Neural progenitor cell (in vitro differentiated cells): Measurements from ENCODE around the gene ARHGAP24. TPM values are rescaled to one million over a fixed set of nuclear protein-coding genes. Genes with fewer than 3 reads are reported as not detected.

Experiments
- DNase-seq: peaks from one replicate; pipeline ENCODE4 v3.0.0-alpha.2; 2016; ENCODE audit warnings: low spot score
- H2AFZ ChIP-seq: fragments of 200-600 bp; sonication (generic); replicated peaks from 2 replicates; pipeline ENCODE4 v1.6.1; 2016; ENCODE audit warnings: antibody characterized with exemption
- H3F3A ChIP-seq: fragments of 200-600 bp; sonication (generic); 2 replicates; pipeline ENCODE4 v1.6.1; 2016; ENCODE audit warnings: antibody characterized with exemption, low read depth
- H3K27ac ChIP-seq: fragments of 200-600 bp; sonication (generic); 2 replicates; pipeline ENCODE4 v1.5.1; 2016; ENCODE audit warnings: mild to moderate bottlenecking
- H3K27me3 ChIP-seq: fragments of 200-600 bp; sonication (generic); 2 replicates; pipeline ENCODE4 v1.6.1; 2016; ENCODE audit warnings: mild to moderate bottlenecking, moderate library complexity
- H3K36me3 ChIP-seq: fragments of 200-600 bp; sonication (generic); 2 replicates; pipeline ENCODE4 v1.5.1; 2016
- H3K4me1 ChIP-seq: fragments of 200-600 bp; sonication (generic); 2 replicates; pipeline ENCODE4 v1.6.1; 2016; ENCODE audit warnings: mixed run types
- H3K4me2 ChIP-seq: fragments of 200-600 bp; sonication (generic); 2 replicates; pipeline ENCODE4 v1.6.1; 2016
- H3K4me3 ChIP-seq: fragments of 200-600 bp; sonication (generic); 2 replicates; pipeline ENCODE4 v1.5.1; 2016
- H3K79me2 ChIP-seq: fragments of 200-600 bp; sonication (generic); 2 replicates; pipeline ENCODE4 v1.6.1; 2016; ENCODE audit warnings: low read depth
- H3K9ac ChIP-seq: fragments of 200-600 bp; sonication (generic); 2 replicates; pipeline ENCODE4 v1.6.1; 2016
- H3K9me3 ChIP-seq: fragments of 200-600 bp; sonication (generic); 2 replicates; pipeline ENCODE4 v1.5.1; 2016; ENCODE audit warnings: low read depth
- H4K20me1 ChIP-seq: fragments of 200-600 bp; sonication (generic); 2 replicates; pipeline ENCODE4 v1.6.1; 2016; ENCODE audit warnings: low read depth
- H3K27ac Mint-ChIP-seq: 3 replicates; pipeline ENCODE4 v1.8.0; 2021; ENCODE audit warnings: mixed read lengths
- H3K27me3 Mint-ChIP-seq: 2 replicates; pipeline ENCODE4 v1.8.0; 2022; ENCODE audit warnings: low read depth, mild to moderate bottlenecking, inconsistent platforms, moderate library complexity, mixed read lengths; ENCODE audit not compliant: insufficient read depth
- H3K36me3 Mint-ChIP-seq: 3 replicates; pipeline ENCODE4 v1.8.0; 2021; ENCODE audit warnings: mixed read lengths
- H3K4me1 Mint-ChIP-seq: 3 replicates; pipeline ENCODE4 v1.8.0; 2021; ENCODE audit warnings: mixed read lengths
- H3K4me3 Mint-ChIP-seq: 3 replicates; pipeline ENCODE4 v1.8.0; 2021; ENCODE audit warnings: mild to moderate bottlenecking, moderate library complexity, mixed read lengths
- H3K9me3 Mint-ChIP-seq: 3 replicates; pipeline ENCODE4 v1.8.0; 2020; ENCODE audit warnings: mixed read lengths
- EZH2 ChIP-seq: fragments of 200-600 bp; sonication (generic); IDR thresholded peaks from 2 replicates; pipeline ENCODE4 v1.6.1; 2017; ENCODE audit warnings: antibody characterized with exemption, mild to moderate bottlenecking, moderate library complexity
- EZH2phosphoT487 ChIP-seq: fragments of 200-600 bp; sonication (generic); IDR thresholded peaks from 2 replicates; pipeline ENCODE4 v1.6.1; 2017; ENCODE audit warnings: antibody characterized with exemption
- total RNA-seq: library from RNA; depleted of rRNA; stranded (reverse); fragments of >200 nt; gene quantifications from 2 replicates; pipeline ENCODE4 v1.2.3, GENCODE V29; 2015; ENCODE audit warnings: low replicate concordance
- TF ChIP-seq, protein P1 (sequence below): fragments of 200-600 bp; sonication (generic); IDR thresholded peaks from 2 replicates; pipeline ENCODE4 v1.5.1; 2017; ENCODE audit warnings: antibody characterized with exemption, mild to moderate bottlenecking

The ARHGAP24 gene
- total RNA-seq, 1 donor from 2014 or later = 2.2 TPM

DNA sequence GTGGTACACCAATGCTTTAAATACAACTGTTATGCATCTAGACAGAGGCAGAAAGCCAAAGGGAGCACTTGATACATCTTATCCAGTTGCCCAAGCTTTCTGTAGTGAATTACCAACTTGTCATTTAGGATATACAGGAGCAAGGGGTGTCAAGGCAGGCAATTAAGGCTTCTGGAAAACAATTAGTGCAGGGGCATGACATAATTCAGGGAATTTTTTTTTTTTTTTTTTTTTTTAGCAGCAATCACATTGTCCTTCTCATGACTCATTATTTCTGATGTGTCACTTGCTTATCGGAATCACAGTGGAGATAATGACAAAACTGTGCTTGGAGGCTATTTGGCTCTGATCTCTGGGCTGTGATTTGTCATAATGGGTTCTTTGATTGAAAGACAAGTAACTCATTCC, 259.5 kb downstream of the ARHGAP24 start:
- Mint-ChIP-seq H3K4me1 (no peaks in the 10 kb centered on the region), H3K27ac (no peak overlapping the region), H3K4me3 (no peak overlapping the region), H3K9me3 (no peaks in the 10 kb centered on the region), H3K27me3 (no peaks in the 10 kb centered on the region), H3K36me3 (no peaks in the 10 kb centered on the region)
- no peak overlapping the region for H3K27ac ChIP-seq
- H3K9me3 ChIP-seq = no peaks in the 10 kb centered on the region
- no peak for DNase-seq
- H3K36me3 ChIP-seq = no peaks in the 10 kb centered on the region
- H3F3A ChIP-seq = no peaks in the 10 kb centered on the region
- no peaks in the 10 kb centered on the region for H3K4me1 ChIP-seq
- H3K4me3 ChIP-seq = no peak overlapping the region
- H3K9ac ChIP-seq = no peak overlapping the region
- H4K20me1 ChIP-seq = no peaks in the 10 kb centered on the region
- no peak overlapping the region for H3K4me2 ChIP-seq
- H3K27me3 ChIP-seq = no peaks in the 10 kb centered on the region
- no peak overlapping the region for H2AFZ ChIP-seq
- no peaks in the 10 kb centered on the region for H3K79me2 ChIP-seq
- TF ChIP-seq EZH2 = no peak
- TF ChIP-seq EZH2phosphoT487 = no peak
- TF ChIP-seq, protein P1, sequence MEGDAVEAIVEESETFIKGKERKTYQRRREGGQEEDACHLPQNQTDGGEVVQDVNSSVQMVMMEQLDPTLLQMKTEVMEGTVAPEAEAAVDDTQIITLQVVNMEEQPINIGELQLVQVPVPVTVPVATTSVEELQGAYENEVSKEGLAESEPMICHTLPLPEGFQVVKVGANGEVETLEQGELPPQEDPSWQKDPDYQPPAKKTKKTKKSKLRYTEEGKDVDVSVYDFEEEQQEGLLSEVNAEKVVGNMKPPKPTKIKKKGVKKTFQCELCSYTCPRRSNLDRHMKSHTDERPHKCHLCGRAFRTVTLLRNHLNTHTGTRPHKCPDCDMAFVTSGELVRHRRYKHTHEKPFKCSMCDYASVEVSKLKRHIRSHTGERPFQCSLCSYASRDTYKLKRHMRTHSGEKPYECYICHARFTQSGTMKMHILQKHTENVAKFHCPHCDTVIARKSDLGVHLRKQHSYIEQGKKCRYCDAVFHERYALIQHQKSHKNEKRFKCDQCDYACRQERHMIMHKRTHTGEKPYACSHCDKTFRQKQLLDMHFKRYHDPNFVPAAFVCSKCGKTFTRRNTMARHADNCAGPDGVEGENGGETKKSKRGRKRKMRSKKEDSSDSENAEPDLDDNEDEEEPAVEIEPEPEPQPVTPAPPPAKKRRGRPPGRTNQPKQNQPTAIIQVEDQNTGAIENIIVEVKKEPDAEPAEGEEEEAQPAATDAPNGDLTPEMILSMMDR = no peak

DNA sequence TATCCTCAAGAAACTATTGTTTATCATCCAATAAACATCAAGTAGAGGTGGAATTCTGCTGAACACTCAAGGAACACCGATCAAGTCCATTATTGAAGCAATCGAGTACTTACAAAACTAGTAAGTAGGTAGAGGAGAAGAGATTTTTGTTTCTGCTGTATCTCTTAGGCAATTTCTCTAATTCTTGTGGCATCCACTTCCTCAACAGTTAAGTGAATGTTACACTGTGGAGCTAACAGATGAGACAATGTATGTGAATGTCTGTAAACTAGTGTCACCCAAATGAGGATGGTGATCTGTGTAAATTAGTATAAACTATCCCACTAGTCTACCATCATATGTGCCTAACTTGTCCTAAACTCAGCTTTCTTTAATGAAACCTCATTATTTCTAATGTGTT, 261.6 kb downstream of the ARHGAP24 start:
- H3K4me1 ChIP-seq = no peaks in the 10 kb centered on the region
- H3K27ac Mint-ChIP-seq = no peak overlapping the region
- no peaks in the 10 kb centered on the region for H3K36me3 ChIP-seq
- H3K36me3 Mint-ChIP-seq = no peaks in the 10 kb centered on the region
- no peak overlapping the region for H3K27ac ChIP-seq
- H3K27me3 Mint-ChIP-seq = no peaks in the 10 kb centered on the region
- no peak overlapping the region for H3K9ac ChIP-seq
- H3F3A ChIP-seq = no peaks in the 10 kb centered on the region
- H3K9me3 Mint-ChIP-seq = no peaks in the 10 kb centered on the region
- H3K4me2 ChIP-seq = no peak overlapping the region
- no peaks in the 10 kb centered on the region for H3K79me2 ChIP-seq
- H3K4me1 Mint-ChIP-seq = no peaks in the 10 kb centered on the region
- TF ChIP-seq EZH2phosphoT487 = no peak
- TF ChIP-seq, protein P1 = no peak
- TF ChIP-seq EZH2 = no peak
- no peaks in the 10 kb centered on the region for H4K20me1 ChIP-seq
- DNase-seq = no peak
- H3K4me3 Mint-ChIP-seq = no peak overlapping the region
- H3K4me3 ChIP-seq = no peak overlapping the region
- H3K9me3 ChIP-seq = no peaks in the 10 kb centered on the region
- H3K27me3 ChIP-seq = no peaks in the 10 kb centered on the region
- no peak overlapping the region for H2AFZ ChIP-seq

GRCh38 chr4:85737254-85737653, 262.3 kb downstream of the ARHGAP24 start:
- TF ChIP-seq, protein P1 = no peak
- Mint-ChIP-seq H3K4me1 (no peaks in the 10 kb centered on the region), H3K27me3 (no peaks in the 10 kb centered on the region), H3K36me3 (no peaks in the 10 kb centered on the region), H3K27ac (no peak overlapping the region), H3K4me3 (no peak overlapping the region), H3K9me3 (no peaks in the 10 kb centered on the region)
- H3K9ac ChIP-seq = no peak overlapping the region
- no peaks in the 10 kb centered on the region for H3K9me3 ChIP-seq
- H4K20me1 ChIP-seq = no peaks in the 10 kb centered on the region
- H3K4me1 ChIP-seq = no peaks in the 10 kb centered on the region
- H3K4me3 ChIP-seq = no peak overlapping the region
- H3F3A ChIP-seq = no peaks in the 10 kb centered on the region
- no peak overlapping the region for H3K4me2 ChIP-seq
- no peaks in the 10 kb centered on the region for H3K36me3 ChIP-seq
- DNase-seq = no peak
- no peaks in the 10 kb centered on the region for H3K27me3 ChIP-seq
- no peak overlapping the region for H2AFZ ChIP-seq
- no peak overlapping the region for H3K27ac ChIP-seq
- no peaks in the 10 kb centered on the region for H3K79me2 ChIP-seq

DNA sequence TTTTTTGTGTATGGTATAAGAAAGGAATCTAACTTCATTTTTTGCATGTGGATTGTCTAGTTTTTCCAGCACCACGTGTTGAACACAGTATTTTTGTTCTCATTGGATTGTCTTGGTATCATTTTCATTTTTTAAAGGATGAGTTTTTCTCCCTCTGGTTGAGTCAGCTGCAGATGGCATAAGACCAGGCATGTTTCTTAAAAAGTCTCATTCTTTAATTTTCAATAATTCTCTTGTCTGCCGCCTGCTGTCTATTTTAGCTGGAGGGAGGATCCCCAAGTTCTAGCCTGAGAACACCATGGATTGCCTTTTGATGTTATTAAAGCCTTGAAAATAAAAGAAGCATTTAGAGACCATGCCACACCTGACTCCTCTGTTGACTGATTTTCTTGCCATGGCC, 263.8 kb downstream of the ARHGAP24 start:
- H3K9me3 ChIP-seq = no peaks in the 10 kb centered on the region
- H3K4me3 ChIP-seq = no peak overlapping the region
- no peaks in the 10 kb centered on the region for H3K79me2 ChIP-seq
- peaks cover 3% of the 10 kb centered on the region for H3K4me1 Mint-ChIP-seq
- H3K4me3 Mint-ChIP-seq = no peak overlapping the region
- H4K20me1 ChIP-seq = no peaks in the 10 kb centered on the region
- no peaks in the 10 kb centered on the region for H3K9me3 Mint-ChIP-seq
- no peaks in the 10 kb centered on the region for H3K27me3 ChIP-seq
- no peaks in the 10 kb centered on the region for H3K4me1 ChIP-seq
- no peak overlapping the region for H3K27ac Mint-ChIP-seq
- H3F3A ChIP-seq = no peaks in the 10 kb centered on the region
- no peaks in the 10 kb centered on the region for H3K36me3 Mint-ChIP-seq
- no peak for TF ChIP-seq EZH2phosphoT487
- no peak for TF ChIP-seq EZH2
- TF ChIP-seq, protein P1 = no peak
- no peaks in the 10 kb centered on the region for H3K36me3 ChIP-seq
- DNase-seq = no peak
- no peak overlapping the region for H3K27ac ChIP-seq
- H3K4me2 ChIP-seq = no peak overlapping the region
- H2AFZ ChIP-seq = no peak overlapping the region
- H3K9ac ChIP-seq = no peak overlapping the region
- no peaks in the 10 kb centered on the region for H3K27me3 Mint-ChIP-seq
